Fibroblast of skin of scalp (primary cell): ENCODE results near the gene EFEMP1. TPM values are rescaled to one million over a fixed set of nuclear protein-coding genes. Genes with fewer than 3 reads are reported as not detected.
A peak's percentile ranks its signal among the peaks of the same experiment; 100 is the strongest.

ENCODE experiments used
- DNase-seq: peaks from one replicate; pipeline ENCODE4 v3.0.0-alpha.2; 2013
- polyA plus RNA-seq, 2 experiments: library from polyadenylated mRNA; unstranded; fragments of 120-200 nt; gene quantifications; one replicate each; pipeline ENCODE4 v1.2.1, GENCODE V29; 2013; ENCODE audit not compliant: insufficient read length in 2 of 2

EFEMP1 gene
- polyA plus RNA-seq (2013, experiment 1 of 2; ENCODE audit: insufficient read length), result 445 TPM
- polyA plus RNA-seq (2013, experiment 2 of 2; ENCODE audit: insufficient read length), result 439 TPM

GRCh38 chr2:55923091-55923981, at the start of gene EFEMP1:
Gene EFEMP1 (minus strand): TSS chr2:55923782. CDS start chr2:55922440, 1,342 bp downstream.
- DNase-seq, result peak; percentile 68

GRCh38 chr2:55970500-55970899, 46.9 kb upstream of the EFEMP1 start:
- DNase-seq, result no peak

- peak; percentile 85 for DNase-seq
Observed at GRCh38 chr2:55968941-55969340, 45.4 kb upstream of the EFEMP1 start.

- DNase-seq, result no peak
Observed at GRCh38 chr2:55966401-55967118, 43.0 kb upstream of the EFEMP1 start.

GRCh38 chr2:55965966-55966365, 42.4 kb upstream of the EFEMP1 start:
- no peak for DNase-seq

GRCh38 chr2:55965276-55965675, 41.7 kb upstream of the EFEMP1 start:
- DNase-seq, result no peak

GRCh38 chr2:55962915-55963314, 39.3 kb upstream of the EFEMP1 start:
- peak; percentile 54 for DNase-seq

GRCh38 chr2:55961318-55961911, 37.8 kb upstream of the EFEMP1 start:
- DNase-seq, result peak; percentile 72

GRCh38 chr2:55958756-55959155, 35.2 kb upstream of the EFEMP1 start:
- peak; percentile 27 for DNase-seq

- no peak for DNase-seq
Observed at GRCh38 chr2:55957142-55957541, 33.6 kb upstream of the EFEMP1 start.

GRCh38 chr2:55954306-55955035, 30.9 kb upstream of the EFEMP1 start:
- DNase-seq, result no peak

- no peak for DNase-seq
Observed at GRCh38 chr2:55952415-55952814, 28.8 kb upstream of the EFEMP1 start.

- no peak for DNase-seq
Observed at GRCh38 chr2:55951533-55951932, 28.0 kb upstream of the EFEMP1 start.

- DNase-seq, result no peak
Observed at GRCh38 chr2:55949613-55950012, 26.0 kb upstream of the EFEMP1 start.

GRCh38 chr2:55949211-55949610, 25.6 kb upstream of the EFEMP1 start:
- DNase-seq, result no peak

GRCh38 chr2:55948176-55948923, 24.8 kb upstream of the EFEMP1 start:
- DNase-seq, result no peak

- DNase-seq, result no peak
Observed at GRCh38 chr2:55947752-55948151, 24.2 kb upstream of the EFEMP1 start.

GRCh38 chr2:55946793-55947192, 23.2 kb upstream of the EFEMP1 start:
- no peak for DNase-seq

- no peak for DNase-seq
Observed at GRCh38 chr2:55943466-55943865, 19.9 kb upstream of the EFEMP1 start.

GRCh38 chr2:55936351-55936750, 12.8 kb upstream of the EFEMP1 start:
- DNase-seq, result no peak

- DNase-seq, result no peak
Observed at GRCh38 chr2:55934337-55934736, 10.8 kb upstream of the EFEMP1 start.

- no peak for DNase-seq
Observed at GRCh38 chr2:55932843-55933242, 9.3 kb upstream of the EFEMP1 start.
